Esophagus muscularis mucosa (tissue), 3 donors: ENCODE data around the gene LTBP3.
A peak's percentile ranks its signal among the peaks of the same experiment; 100 is the strongest.

Experiments used
- EP300 ChIP-seq: sonication (generic); formaldehyde crosslinking; IDR thresholded peaks from one replicate; pipeline ENCODE4 v1.6.1; 2017; ENCODE audit warnings: antibody characterized with exemption
- POLR2A ChIP-seq: fragments of 450-650 bp; IDR thresholded peaks from one replicate; pipeline ENCODE4 v1.6.1; 2017; ENCODE audit warnings: antibody characterized with exemption, moderate library complexity, mild to moderate bottlenecking, low read depth
- POLR2AphosphoS5 ChIP-seq, 2 donors: sonication (generic); formaldehyde crosslinking; IDR thresholded peaks; one replicate each; pipeline ENCODE4 v1.6.1; 2017; ENCODE audit warnings: antibody characterized with exemption in 2 of 2

DNA sequence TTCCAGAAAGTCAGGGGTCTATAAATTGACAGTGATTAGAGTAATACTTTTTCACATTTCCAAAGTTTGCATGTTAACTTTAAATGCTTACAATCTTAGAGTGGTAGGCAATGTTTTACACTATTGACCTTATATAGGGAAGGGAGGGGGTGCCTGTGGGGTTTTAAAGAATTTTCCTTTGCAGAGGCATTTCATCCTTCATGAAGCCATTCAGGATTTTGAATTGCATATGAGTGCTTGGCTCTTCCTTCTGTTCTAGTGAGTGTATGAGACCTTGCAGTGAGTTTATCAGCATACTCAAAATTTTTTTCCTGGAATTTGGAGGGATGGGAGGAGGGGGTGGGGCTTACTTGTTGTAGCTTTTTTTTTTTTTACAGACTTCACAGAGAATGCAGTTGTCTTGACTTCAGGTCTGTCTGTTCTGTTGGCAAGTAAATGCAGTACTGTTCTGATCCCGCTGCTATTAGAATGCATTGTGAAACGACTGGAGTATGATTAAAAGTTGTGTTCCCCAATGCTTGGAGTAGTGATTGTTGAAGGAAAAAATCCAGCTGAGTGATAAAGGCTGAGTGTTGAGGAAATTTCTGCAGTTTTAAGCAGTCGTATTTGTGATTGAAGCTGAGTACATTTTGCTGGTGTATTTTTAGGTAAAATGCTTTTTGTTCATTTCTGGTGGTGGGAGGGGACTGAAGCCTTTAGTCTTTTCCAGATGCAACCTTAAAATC lies 54.0 kb downstream of the LTBP3 start:
- no peak for TF ChIP-seq POLR2A
- peak in 1 of 2 donors; percentile 55 for TF ChIP-seq POLR2AphosphoS5 (IDR thresholded peaks at IDR 0.05)
- no peak for TF ChIP-seq EP300
